Omental fat pad (tissue), 4 donors: ENCODE data around the gene CUZD1. TPM values are rescaled to one million over a fixed set of nuclear protein-coding genes. Genes with fewer than 3 reads are reported as not detected.

Experiments
- ATAC-seq: fragments of 150-250 bp; one replicate; pipeline ENCODE4 v1.9.1; 2016; ENCODE audit warnings: mild to moderate bottlenecking, moderate library complexity; ENCODE audit not compliant: low FRiP score
- DNase-seq: peaks from one replicate; pipeline ENCODE4 v3.0.0-alpha.2; 2019; ENCODE audit warnings: low spot score
- CTCF ChIP-seq, 3 donors: fragments of 450-650 bp; IDR thresholded peaks; one replicate each; pipeline ENCODE4 v1.5.1; 2016 to 2017; ENCODE audit warnings: antibody characterized with exemption in 3 of 3, mild to moderate bottlenecking in 3 of 3, moderate library complexity in 2 of 3
- total RNA-seq, 4 donors: library from RNA; depleted of rRNA; stranded (reverse); fragments of >200 nt; gene quantifications; one replicate each; pipeline ENCODE4 v1.1.0, GENCODE V29; 2016

Gene CUZD1
- total RNA-seq, 4 donors from 2014 or later: 0.28 to 1.4 (median 0.73) TPM

- DNase-seq (no peak), ATAC-seq (no peak)
- TF ChIP-seq CTCF (IDR thresholded peaks at IDR 0.05): no peak
These were observed 32.9 kb downstream of the CUZD1 start for GRCh38 chr10:122812751-122813150.

- ATAC-seq: no peak
- TF ChIP-seq CTCF (IDR thresholded peaks at IDR 0.05): no peak
- DNase-seq: no peak
These were observed 43.4 kb downstream of the CUZD1 start for GRCh38 chr10:122802282-122802681.

GRCh38 chr10:122798704-122799231 is 46.9 kb downstream of the CUZD1 start:
- DNase-seq (no peak), ATAC-seq (no peak)
- TF ChIP-seq CTCF (IDR thresholded peaks at IDR 0.05): no peak

DNA sequence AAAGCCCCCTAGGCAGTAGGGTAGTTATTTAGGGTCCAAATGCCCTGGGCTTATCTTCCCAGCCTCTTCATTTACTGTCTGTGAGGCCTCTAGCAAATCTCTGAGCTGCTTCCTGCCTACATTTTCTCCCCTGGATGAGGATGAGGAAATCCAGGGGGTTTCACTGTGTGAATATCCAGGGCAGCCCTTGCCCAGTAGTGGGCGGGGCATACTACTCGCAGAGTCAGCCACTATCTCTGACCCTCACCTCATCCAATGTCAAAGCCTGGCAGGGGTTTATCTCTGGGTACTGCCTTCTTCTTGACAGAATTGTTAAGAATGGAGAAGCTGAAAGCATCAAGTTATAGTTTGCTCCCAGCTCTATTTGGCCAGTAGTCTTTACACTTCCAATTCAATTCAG is 48.9 kb downstream of the CUZD1 start:
- TF ChIP-seq CTCF (IDR thresholded peaks at IDR 0.05): no peak
- DNase-seq (no peak), ATAC-seq (no peak)

GRCh38 chr10:122795924-122796323 is 49.7 kb downstream of the CUZD1 start:
- ATAC-seq: no peak
- TF ChIP-seq CTCF (IDR thresholded peaks at IDR 0.05): no peak
- DNase-seq: no peak

GRCh38 chr10:122786269-122786668 is 59.4 kb downstream of the CUZD1 start:
- ATAC-seq (no peak), DNase-seq (no peak)
- TF ChIP-seq CTCF (IDR thresholded peaks at IDR 0.05): no peak

GRCh38 chr10:122782911-122783310 is 62.7 kb downstream of the CUZD1 start:
- no peak for ATAC-seq
- TF ChIP-seq CTCF (IDR thresholded peaks at IDR 0.05): no peak
- no peak for DNase-seq

Other genes with a start within 250 kb of the CUZD1 start
- gene C10orf120, start 146.0 kb downstream of the CUZD1 start, total RNA-seq: not detected
- 1 to 10 TPM; 1.0 to 4.4 (median 3.2) TPM for gene FAM24B, start 33.7 kb upstream of the CUZD1 start, total RNA-seq
- gene FAM24A, start 64.8 kb upstream of the CUZD1 start, total RNA-seq: not detected
- gene C10orf88, start 108.4 kb upstream of the CUZD1 start, total RNA-seq: 10 to 100 TPM in 1 of 4 donors, 1 to 10 TPM in 3; 3.8 to 16.7 (median 5.2) TPM
- 1 to 10 TPM; 1.1 to 2.8 (median 1.6) TPM for gene PSTK, start 134.5 kb upstream of the CUZD1 start, total RNA-seq
- 10 to 100 TPM in 2 of 4 donors, 1 to 10 TPM in 2; 5.3 to 15.4 (median 10.2) TPM for gene IKZF5, start 162.9 kb upstream of the CUZD1 start, total RNA-seq
- gene ACADSB, start 163.1 kb upstream of the CUZD1 start, total RNA-seq: 10 to 100 TPM in 3 of 4 donors, 1 to 10 TPM in 1; 8.6 to 17.2 (median 12.8) TPM